ENCODE data around the gene EEA1.

EEA1 gene

DNA sequence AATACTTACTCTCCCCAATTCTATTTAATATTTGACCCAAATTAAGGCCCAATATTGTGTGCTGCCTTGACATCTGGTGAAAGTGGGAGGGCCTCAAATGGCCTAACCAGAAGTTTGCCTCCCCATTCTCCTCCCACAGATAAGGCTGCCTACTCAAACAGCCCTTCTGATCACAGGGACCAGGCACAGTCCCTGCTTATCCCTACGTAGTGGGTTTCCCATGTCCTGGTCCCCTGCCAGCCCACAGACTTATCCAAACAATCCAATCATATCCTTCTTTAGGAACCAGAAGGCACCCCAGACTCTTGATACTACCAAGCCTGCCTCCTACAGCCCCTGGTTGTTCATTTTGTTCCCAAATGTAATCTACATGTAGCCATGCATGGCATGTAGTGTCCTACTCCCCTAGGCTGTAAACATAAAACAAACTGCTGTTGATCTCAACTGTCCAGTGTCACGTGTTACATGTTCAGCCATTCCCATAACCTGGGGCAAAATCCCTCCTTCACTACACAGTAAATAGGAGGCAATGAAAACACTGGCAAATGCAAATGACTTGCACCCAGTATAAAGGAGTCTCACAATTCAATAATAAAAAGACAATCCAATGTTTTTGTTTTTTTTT lies 49.3 kb downstream of the EEA1 start:
- DNase-seq: no peak

DNA sequence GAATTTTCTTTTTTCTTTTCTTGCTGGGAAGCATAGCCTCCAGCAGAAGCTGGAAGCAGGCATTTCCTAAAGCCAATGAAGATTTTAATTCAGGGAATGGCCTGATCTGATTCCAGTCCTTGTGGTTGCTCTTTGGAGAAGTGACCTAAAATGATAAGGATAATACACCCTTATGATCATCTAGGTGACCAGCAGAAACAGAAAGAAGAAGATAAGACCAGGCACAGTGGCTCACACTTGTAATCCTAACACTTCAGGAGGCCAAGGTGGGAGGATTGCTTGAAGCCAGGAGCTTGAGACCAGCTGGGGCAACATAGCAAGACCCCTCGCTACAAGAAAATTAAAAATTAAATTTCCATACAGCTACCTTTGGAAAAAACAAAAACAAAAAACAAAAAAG lies 51.2 kb downstream of the EEA1 start:
- no peak for DNase-seq

DNA sequence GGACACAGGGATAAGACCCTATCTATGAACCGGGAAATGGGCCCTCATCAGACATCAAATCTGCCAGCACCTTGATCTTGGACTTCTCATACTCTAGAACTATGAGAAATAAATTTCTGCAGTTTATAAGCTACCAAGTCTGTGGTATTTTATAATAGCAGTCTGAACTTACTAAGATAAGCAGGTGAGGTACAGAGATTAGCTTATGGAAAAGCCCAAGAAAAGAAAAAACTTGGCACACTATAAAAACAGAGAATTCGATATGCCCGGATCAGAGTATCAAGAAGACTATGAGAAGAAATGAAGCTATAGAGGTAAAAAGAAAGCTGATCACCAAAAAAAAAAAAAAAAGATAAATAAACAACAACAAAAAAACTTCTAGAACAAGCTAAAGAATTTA lies 52.6 kb downstream of the EEA1 start:
- DNase-seq: no peak

DNA sequence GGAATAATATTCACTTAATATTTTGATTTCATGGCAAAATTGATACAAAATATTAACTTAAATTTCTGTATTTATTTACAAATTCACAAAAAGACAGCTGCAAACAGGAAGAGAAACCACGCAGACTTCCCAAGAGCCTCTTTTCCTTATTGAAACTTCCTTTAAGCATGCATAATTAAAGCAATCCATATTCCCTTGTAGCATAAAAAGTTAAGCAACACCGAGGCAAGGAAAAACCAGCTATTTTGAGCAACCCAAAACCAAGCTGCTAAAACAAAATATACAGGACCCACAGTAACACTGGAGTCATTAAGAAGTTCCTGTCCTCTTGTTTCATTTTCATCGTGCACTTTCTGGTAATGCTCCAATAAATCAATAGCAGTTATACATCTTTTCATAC lies 58.0 kb downstream of the EEA1 start:
- peak; percentile 24 to 49 (median 47) for DNase-seq

DNA sequence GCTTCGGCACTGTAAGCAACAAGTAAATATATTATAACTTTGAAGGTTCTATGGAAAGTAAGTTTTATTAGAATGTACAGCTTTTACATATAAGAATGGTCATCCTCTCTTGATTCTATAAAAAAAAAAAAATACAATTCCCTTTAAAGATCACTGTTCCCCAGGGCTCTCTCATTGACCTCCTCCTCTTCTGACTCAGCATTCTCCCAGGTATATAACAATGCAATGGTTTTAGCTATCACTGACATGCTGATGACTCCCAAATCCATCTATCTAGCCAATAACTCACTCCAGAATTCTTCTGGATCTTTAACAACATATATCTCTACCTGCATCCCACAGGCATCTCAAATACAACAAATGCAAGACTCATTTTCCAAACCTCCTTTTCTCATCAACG lies 62.7 kb downstream of the EEA1 start:
- no peak for DNase-seq

DNA sequence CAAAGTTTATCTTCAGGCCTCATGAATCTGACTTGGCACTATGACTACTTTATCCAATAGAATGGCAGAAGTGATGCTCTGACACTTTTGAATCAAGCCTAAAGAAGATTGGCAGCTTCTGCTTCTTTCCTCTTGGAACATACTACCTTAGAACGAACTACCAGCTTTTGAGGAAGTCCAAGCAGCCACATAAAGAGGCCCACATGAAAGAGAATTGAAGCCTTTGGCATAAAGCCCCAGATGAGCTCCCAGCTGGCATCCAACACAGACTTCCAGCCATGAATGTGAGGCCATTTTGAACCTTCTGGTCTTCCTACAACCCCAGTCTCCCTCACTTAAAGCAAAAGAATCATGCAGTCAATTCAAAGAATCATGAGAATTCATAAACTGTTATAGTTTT lies 65.8 kb downstream of the EEA1 start:
- no peak for DNase-seq

DNA sequence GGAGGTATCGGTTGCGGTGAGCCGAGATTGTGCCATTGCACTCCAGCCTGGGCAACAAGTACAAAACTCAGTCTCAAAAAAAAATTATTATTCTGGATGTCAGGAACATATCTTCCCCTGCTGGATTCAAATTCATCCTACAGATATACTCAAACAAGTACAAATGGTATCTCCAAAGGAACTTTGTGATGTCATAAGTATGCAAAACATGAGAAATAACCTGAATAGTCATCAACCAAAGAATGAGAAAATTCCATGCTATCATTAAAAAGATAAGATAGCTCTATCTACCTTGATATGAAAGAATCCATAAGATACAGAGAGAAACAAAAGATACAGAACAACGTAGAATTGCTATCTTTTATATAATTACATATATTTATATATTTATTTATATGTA lies 67.7 kb downstream of the EEA1 start:
- DNase-seq: no peak

DNA sequence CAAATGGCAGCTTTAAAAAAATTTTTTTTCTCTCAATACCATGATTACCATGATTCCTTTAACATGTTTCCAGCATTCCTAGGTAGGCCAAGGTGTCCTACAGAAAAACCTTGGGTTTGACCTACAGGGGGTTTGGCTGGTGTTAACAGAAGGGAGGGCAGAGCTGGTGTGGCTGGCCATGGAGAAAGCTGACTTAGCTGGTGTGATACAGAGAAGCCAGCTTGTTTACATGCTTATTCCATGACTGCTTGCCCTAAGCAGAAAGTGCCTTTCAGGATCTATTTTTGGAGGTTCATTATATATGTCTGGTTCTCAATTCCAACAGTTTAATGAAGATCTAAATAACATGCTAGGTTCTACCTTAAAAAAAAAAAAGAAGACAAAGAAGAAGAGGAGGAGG lies 68.6 kb downstream of the EEA1 start:
- no peak for DNase-seq

DNA sequence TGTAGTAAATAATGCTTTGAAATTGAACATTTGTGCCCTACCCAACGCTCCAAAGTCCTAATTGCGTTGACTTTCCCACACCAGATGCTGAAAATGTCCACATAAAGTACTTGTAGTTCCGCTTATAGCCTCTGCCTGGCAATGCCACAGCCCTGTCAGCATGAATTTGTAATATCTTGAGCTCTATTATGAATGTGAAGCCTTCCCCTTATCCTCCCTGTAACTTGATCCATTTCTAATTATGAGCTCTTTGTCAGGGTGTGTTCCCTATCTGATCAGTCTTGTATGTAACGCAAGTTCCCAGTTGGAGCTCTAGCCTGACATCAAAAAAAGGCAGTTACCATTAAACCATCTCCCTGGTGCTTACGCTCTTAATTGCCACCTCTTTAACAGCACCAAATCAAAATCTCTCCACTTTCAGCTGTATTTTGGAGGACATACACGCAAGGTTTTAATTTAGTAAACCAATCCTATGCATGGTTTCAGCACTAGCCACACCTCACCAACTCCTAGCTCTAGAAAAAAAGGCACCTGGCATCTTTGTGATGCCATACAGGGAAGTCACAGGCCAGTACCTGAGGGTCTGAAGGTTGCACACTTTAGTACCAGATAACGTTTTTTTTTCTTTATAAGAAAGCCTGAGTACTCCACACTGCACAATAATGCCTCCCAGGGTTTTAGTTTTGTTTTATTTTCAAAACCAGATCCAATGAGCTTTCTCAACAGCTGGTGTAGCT lies 69.3 kb downstream of the EEA1 start:
- no peak for DNase-seq

DNA sequence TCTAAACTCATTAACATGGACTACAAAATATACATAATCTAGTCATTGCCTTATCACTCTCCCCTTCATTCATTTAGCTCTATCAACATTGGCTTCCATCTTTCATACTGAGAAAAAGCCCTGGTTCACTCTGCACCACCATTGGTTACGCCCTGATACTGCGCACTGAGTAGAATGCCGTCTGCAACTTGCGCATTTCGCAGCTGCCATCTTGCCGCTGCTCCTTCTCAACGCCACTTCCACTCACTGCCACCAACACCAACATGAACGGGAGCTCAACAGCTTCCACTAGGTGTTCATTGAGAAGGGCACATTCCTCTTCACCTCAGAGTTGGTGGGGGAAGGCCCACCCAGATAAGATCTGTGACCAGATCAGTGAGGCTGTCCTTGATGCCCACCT lies 71.3 kb downstream of the EEA1 start:
- no peak for DNase-seq

DNA sequence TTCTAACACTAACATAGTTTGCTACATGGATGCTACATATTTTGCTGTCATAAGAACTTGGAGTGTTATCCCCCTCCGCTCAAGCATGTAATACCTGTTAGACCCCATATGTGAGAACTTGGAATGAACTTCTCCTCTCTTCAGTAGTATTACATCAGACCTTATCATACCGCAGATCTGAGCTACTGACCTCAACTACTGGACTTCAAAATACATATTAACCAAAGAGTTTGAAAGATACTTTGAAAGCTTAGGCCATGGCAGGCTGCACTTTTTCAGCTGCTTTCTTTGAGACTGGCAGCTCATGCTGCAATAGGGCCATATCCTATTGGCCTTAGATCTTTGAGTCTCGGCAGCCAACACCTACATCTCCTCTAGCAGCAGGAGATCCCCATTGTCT lies 74.8 kb downstream of the EEA1 start:
- DNase-seq: no peak

DNA sequence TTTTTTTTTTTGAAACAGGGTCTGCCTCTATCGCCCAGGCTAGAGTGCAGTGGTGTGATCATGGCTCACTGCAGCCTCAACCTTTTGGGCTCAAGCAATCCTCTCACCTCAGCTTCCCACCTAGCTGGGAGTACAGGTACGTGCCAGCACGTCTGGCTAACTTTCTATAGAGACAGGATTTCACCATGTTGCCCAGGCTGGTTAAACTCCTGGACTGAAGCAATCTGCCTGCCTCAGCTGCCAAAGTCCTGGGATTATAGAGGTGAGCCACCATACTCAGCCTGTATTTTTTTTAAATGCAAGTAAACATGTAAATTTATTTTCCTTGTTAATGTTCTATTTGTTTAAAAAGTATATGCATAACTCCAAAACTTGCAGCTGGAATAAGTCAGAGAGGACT lies 80.4 kb downstream of the EEA1 start:
- no peak for DNase-seq

DNA sequence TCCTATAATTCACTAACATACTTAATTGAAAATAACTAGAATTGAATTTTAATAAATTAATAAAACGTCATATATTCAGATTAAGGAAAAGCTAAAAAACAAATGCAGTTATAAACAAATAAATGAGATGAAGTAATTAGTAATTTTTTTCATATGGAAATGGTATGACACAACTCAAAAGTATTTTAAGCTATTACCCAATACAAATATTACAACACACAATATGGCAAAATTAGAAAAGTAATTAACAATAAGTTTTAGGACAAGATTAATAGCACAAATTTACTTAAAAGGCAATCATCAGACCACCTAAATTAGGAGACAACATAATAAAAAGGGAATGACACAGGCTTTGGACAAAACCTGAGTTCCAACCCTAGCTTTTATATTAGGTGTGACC lies 81.7 kb downstream of the EEA1 start:
- DNase-seq: no peak

DNA sequence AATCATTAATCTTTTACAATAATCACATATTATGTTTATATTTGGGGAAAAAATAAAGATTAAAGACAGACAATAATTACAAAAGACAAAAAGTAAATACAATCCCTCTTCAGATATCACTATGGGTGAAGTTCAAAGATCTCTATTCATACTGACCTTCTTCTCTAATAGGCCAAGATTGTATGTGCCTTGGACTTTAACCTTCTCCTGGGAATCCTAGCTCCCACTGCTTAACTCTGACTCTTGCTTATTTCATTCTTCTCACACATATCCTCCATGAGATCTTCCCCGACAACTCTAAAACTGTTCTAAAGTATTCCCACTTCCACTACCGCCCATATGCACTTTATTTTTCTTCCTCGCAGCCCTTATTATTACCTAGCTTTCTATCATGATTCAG lies 83.8 kb downstream of the EEA1 start:
- DNase-seq: no peak

DNA sequence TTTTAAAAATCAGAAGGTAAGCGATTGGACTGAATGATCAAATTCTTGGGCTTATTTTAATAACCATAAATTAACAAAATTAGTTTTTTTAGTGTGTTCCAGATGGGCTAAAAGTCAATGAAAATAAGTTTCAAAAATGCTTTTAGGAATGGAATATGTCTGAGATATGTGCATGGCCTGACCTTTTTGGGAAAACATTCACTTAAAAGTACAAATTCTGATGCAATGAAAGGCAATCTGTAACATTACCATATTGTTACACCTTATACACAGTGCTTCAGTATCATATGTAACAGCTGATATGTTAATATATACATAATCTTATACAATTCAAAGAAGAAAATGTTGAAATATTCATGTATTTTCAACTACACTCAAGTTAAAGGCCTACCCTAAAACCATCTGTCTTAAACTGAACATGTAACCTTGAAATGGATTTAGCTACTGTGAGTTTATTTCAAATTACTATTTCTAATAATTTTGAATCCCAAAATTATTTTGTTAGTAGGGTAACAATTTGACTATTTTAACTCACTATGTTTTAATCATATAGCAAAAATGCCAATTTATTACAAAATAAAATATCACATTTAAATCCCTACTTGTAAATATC lies 84.8 kb downstream of the EEA1 start:
- no peak for DNase-seq

DNA sequence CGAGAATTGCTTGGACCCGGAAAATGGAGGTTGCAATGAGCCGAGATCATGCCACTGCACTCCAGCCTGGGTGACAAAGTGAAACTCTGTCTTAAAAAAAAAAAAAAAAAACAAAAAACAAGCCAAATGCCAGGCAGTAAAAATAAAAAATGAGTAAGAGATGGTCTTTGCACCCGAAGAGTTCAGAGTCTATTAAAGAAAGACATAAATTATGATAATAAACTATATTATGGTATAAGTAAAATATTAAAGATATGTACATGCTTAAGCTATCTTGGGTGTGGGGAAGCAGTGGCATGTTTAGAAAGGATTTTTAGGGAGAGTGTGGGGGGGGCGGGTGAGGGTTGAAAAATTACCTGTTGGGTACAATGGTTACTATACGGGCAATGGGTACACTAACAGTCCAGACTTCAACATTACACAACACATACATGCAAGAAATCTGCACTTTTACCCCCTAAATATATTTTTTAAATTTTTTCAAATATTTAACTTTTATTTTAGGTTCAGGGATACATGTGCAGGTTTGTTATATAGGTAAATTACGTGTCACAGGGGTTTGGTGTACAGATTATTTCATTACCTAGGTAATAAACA lies 99.3 kb downstream of the EEA1 start:
- DNase-seq: no peak

DNA sequence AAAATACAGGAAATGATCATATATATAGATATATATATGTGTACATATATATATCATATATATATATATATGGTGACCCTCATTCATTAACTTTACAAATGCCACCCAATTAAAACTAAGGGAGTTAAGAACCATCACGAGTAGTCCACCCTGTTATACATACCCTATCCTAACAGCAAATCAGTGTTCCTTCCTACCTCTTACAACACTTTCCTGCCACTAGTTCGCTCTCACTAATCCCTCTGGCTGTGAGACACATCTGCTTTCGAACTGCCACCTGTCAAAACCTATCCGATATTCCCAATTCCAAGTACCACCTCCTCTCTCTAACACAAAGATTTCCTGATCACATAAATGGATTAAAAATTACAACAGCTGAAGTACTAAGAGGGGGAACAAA lies 100.5 kb downstream of the EEA1 start:
- DNase-seq: no peak

DNA sequence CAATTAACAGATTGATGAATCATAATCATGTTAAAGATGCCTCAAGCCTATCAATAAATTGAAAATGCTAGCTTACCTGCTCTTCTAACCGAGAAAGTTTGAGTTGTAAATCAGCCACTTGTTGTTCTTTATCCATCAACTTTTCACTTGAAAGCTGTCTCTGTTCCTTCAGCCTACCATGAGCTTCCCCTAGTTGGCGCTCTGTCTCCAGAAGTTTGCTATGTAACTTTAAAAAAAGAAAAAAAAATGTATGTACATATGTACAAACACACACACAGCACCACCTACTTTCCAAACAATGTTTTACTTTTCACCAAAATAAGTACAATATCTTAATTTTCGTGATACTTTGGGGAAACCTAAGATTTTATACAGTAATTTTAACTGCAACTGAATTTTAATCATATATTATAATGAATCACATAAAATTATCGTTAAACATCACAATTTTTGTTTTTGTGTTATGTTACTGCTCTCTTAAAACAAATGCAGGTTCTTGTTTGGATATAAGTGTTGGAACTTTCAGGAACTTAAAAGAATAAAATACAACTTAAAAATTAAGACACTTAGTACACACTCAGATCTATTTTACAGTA lies 101.2 kb downstream of the EEA1 start:
- peak; percentile 52 to 64 (median 58) for DNase-seq

DNA sequence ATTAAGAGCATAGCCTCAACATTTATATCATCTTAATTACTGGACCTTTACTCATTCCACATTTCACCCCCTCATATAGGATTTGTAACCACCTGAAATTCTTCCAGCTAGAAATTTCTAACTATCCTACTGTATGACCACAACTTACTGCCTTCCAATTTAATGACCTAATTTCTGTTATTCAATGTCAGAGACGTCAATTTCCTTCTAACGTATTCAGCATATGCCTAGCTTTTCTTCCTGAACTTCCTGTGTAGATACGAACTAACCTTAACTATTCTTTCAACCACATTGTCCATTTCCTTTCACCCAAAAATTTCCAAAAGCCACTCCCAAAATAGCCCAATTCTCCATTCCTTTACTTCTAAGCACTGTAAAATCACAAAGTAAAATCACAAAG lies 108.0 kb downstream of the EEA1 start:
- DNase-seq: no peak

DNA sequence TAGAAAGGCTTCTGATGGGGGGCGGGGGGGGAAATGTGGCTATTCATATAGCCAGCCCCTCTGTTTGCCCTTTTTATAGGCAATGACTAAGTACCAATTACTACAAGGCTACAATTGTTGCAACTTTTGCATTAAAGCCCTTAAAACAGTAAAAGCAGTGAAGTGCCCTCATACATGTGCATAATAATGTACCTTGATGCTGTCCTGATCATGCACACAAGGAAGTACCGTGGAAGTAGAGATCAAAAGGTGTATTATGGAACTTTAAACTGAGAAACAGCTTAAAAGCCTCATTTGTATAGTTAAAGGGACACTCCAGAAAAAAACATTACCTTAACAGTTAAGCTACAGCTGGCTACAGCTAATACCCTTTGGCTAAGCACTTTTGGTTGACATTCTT lies 114.5 kb downstream of the EEA1 start:
- DNase-seq: no peak

DNA sequence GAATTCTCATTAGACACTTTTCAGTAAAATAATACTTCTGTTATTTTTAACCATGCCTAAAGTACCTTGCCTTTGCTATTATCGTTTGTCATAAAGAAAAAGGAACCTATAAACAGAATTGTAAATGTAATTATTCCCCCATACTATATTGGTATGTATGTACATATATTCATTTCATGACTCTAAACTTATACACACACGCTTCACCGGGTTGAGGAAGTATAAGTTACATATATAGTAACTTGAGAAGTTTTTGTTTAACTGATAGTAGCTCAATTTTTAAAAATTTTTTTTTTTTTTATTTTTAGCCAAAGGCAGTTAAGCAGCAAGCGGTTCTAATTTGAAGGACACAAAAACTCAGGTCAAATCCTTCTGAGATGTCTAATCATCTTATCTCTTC lies 118.7 kb downstream of the EEA1 start:
- no peak for DNase-seq

DNA sequence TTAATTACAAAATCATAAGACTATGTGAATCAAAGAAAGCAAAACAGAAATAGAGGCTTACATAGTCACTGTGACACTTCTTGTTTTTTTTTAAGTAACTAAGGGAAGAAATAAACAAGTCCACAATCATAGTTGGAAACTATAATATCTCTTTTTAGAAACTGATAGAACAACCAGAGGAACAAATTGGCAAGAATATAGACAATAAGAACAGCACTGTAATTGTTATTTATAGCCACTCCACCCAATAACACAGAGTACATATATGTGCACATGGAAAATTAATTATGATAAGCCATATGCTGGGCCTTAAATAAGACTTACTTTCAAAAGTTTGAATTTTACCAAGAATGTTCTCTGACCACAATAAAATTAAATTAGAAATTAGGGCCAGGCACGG lies 125.2 kb downstream of the EEA1 start:
- DNase-seq: no peak

DNA sequence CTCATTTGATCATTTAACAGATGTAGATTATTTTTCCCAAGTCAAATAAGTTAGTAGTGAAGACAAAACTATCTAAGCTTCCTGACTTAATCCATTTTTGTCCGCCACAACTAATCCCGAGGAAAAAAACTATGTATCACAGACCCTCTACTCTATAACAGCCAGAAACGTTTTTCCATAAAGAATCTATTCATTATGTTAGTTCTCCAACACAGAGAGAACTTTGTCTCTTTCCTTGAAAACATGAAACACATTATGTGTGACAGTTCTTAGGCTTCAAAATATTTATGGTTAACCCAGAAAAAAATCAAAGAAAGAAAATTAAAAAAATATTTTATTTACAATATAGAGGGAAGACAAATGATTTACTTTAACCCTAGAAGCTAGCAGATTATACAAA lies 126.2 kb downstream of the EEA1 start:
- no peak for DNase-seq

DNA sequence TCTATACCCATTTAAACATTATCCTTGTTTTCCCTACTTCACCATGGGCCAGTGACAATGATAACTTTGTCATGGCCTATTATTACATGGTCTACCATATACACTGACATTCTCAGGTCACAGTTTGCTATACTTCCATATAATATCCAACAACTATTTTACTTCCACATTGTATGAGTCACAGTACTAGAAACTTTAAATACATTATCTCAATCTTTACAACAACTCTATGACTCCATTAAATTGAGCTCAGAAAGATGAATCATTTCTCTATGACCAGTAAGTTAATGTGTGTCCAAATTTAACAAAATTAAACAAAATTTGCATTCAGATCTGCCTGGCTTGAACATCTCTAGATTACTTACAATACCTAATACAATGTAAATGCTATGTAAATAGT lies 132.4 kb downstream of the EEA1 start:
- peak in 2 of 3 donors; percentile 34 to 49 for DNase-seq

Data from suppressor macrophage treated with lipopolysaccharide for 1 hour (primary cell).